Stimulated activated CD4-positive, alpha-beta T cell treated with anti-CD3 and anti-CD28 coated beads, Interleukin-12 subunit alpha, Interleukin-12 subunit beta, amount 100 ng/mL, for 4 hours (primary cell): ENCODE measurements around the gene TKT.
A peak's percentile ranks its signal among the peaks of the same experiment; 100 is the strongest.
"Not testable (repeated sequence)": the region's sequence is repeated elsewhere in the genome, so short reads cannot be mapped to it uniquely, and the experiment has no call there.

Experiments used
- DNase-seq: peaks from one replicate; pipeline ENCODE4 v3.0.0-alpha.2; 2020

TKT gene, protein sequence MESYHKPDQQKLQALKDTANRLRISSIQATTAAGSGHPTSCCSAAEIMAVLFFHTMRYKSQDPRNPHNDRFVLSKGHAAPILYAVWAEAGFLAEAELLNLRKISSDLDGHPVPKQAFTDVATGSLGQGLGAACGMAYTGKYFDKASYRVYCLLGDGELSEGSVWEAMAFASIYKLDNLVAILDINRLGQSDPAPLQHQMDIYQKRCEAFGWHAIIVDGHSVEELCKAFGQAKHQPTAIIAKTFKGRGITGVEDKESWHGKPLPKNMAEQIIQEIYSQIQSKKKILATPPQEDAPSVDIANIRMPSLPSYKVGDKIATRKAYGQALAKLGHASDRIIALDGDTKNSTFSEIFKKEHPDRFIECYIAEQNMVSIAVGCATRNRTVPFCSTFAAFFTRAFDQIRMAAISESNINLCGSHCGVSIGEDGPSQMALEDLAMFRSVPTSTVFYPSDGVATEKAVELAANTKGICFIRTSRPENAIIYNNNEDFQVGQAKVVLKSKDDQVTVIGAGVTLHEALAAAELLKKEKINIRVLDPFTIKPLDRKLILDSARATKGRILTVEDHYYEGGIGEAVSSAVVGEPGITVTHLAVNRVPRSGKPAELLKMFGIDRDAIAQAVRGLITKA

DNA sequence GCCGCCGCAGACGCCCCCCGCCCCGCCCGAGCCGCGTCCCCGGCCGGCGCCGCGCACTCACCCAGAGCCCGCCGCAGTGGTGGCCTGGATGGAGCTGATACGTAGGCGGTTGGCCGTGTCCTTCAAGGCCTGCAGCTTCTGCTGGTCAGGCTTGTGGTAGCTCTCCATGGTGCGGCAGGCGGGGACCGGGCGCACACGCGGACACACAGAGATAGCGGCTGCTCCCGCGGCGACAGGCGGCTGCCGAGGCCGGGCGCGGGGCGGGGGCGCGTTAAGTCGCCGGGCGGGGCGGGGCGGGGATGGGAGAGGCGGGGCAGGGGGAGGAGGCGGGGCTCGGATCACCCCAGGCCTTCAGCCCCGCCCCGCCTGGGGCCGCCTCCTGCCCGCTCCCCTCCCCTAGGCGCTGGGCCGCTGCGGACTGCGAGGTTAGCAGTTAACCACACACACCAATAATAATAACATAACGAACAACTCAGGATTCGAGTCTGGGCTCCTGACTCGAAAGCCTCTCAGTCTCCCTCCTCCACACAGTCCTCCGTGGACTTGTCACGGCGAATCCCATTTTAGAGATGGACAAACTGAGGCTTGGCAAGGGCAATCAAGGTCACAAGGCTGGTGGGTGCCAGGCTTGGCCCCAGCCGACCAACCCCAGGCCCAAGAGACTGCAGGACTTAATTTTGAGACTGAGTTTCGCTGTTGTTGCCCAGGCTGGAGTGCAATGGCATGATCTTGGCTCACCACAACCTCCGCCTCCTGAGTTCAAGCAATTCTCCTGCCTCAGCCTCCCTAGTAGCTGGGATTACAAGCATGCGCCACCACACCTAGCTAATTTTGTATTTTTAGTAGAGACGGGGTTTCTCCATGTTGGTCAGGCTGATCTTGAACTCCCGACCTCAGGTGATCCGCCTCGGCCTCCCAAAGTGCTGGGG is at the start of gene TKT:
Gene TKT (minus strand): TSS at position 248 of the 929 bp plus-strand sequence. CDS start 80 bp downstream, at position 168.
- DNase-seq, result peak; percentile 83

- no peak for DNase-seq
Observed at GRCh38 chr3:53303957-53304356, 48.1 kb upstream of the TKT start.

DNA sequence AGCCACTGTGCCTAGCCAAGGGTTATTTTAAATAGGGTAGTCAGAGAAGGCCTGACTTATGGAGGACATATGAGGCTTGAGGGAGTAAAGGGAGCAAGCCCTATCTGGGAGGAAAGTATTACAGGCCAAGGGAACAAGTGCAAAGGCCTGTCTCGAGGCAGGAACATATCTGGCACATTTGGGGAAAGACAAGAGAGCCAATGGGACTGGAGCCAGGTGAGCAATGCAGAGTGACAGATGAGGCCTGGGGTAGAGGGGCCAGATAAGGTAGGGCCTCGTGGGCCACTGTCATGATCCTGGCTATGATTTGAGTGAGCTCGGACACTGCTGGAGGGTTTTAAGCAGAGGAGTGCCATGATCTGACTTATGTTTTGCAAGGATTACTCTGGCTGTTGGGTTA is 47.7 kb upstream of the TKT start:
- no peak for DNase-seq

DNA sequence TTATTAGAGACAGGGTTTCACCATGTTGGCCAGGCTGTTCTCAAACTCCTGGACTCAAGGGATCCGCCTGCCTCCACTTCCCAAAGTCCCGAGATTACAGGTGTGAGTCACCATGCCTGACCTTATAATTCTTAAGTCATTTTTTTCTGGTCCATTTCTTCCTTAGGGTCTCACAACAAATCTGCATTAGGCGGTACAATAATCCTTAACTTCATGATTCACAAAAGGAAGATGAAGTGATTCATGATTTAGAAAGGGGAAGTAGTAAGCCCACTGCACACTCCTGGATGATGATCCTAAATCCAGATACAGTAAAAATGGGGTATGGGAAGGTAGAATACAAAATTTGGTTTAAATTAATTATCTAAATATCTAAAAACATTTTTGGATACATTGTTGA is 45.0 kb upstream of the TKT start:
- no peak for DNase-seq

GRCh38 chr3:53299611-53300023 is 43.8 kb upstream of the TKT start:
- DNase-seq, result not testable (repeated sequence)

DNA sequence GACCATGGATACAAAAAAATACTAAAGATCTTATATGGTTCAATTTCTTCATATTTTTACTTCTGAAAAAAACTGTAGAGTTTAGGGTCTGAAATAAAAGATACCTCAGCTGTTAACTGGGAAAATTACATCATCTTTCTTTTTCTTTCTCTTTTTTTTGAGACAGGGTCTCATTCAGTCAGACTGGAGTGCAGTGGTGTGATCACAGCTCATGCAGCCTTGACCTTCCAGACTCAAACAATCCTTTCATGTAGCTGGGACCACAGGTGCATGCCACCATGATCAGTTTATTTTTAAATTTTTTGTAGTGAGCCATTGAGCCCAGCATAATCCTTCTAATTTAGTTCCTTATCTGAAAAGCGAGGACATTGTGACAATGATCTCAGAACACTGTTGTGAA is 39.6 kb upstream of the TKT start:
- DNase-seq, result no peak

DNA sequence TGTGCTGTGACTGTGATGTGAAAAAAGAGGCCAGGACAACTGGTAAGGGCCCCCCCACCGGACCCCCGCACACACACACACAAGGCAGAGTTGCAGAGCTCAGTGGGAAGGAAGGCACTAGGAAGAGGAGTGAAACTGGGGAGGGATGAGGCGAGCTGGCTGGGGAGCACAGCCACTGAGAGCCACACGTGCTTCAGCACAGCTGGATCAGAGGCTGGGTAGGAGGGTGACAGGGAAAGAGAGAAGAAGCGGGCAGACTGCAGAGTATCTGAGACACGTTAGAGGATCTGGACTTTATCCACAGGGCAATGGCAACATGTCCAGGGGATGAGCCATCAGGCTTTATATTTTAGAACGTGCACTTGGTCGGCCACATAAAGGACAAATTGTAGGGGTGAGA is 38.0 kb upstream of the TKT start:
- DNase-seq, result no peak

DNA sequence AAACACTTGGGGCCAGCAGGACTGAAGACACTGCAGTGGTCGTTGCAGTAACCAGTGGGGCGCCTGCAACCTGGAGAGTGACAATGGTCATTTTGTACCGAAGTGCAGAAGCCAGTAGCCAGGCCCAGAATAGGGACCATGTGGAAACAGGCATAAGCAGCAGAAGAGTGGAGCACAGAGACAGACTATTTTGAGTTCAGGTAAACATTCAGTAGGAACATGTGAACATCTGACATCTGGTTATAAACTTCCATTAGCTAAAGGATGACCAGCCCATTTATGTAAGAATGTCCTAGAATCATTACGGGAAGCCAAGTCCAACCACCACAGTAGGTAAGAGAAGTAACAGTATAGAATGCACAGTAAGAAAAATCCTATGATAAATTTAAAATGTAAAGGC is 32.4 kb upstream of the TKT start:
- no peak for DNase-seq

DNA sequence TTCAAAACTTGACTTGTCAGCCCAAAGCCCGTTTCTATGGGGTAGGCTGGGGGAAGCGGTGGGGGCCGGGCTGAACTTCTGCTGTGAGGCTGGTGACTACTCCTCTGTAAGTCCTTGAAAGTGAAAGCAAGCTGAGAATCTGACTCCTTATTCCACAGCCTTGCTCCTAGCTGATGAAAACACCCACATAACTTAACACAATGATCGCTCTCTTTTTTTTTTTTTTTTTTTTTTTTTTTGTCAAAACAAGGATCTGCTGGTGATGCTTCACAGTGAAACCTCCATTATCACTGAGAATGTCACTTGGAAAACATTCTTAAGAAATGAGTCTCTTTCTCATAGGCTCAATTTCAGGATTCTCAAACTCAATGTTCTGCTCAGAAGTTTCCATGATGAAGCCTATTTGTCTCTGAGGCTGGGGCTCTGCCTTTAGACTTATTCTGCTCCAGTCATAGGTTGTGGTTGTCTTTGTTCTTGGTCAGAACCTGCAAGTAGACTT is 31.4 kb upstream of the TKT start:
- DNase-seq, result no peak

DNA sequence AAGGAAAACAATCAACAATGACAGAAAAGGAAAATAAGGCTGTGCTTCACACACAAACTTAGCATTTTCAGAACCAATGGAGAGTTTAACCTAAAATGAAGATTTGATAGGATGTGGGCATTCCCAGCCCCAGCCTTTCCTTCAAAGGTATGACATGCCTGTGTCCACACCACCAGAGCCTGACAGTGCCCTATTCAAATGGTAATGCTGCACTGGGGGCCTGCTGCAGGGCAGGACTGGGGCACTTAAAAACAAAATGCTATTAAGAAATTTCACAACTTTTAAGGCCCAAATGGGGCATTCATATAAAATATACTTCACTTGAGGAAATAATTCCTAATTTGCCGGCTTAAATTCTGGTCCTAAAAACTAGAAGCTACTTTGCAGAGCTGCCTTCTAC is 30.9 kb upstream of the TKT start:
- DNase-seq, result no peak

DNA sequence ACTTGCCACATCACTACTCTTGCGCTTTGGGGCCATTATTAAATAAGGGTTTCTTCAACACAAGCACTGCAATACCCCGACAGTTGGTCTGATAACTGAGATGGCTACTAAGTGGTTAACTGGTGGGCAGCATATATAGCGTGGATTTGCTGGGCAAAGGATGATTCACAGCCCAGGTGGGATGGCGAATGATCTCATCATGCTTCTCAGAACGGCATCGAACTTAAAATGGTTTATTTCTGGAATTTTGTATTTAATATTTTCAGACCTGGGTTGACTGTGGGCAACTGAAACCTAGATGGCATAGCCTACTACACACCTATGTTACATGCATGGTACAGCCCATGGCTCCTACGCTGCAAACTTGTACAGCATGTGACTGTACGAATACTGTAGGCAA is 26.8 kb upstream of the TKT start:
- DNase-seq, result no peak

DNA sequence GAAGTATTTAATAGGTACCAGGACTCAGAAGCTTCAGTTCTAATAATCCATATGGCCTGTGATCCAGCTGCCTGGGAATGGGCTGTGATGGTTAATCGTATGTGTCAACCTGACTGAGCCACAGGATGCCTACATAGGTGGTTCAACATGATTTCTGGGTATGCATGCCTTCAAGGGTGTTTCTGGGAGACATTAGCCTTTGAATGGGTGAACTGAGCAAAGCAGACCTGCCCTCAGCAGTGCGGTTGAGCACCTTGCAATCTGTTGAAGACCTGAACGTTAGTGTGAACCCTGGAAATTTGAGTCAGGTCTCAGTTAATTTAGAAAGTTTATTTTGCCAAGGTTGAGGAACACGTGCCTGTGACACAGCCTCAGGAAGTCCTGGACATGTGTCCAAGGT is 22.8 kb upstream of the TKT start:
- no peak for DNase-seq

DNA sequence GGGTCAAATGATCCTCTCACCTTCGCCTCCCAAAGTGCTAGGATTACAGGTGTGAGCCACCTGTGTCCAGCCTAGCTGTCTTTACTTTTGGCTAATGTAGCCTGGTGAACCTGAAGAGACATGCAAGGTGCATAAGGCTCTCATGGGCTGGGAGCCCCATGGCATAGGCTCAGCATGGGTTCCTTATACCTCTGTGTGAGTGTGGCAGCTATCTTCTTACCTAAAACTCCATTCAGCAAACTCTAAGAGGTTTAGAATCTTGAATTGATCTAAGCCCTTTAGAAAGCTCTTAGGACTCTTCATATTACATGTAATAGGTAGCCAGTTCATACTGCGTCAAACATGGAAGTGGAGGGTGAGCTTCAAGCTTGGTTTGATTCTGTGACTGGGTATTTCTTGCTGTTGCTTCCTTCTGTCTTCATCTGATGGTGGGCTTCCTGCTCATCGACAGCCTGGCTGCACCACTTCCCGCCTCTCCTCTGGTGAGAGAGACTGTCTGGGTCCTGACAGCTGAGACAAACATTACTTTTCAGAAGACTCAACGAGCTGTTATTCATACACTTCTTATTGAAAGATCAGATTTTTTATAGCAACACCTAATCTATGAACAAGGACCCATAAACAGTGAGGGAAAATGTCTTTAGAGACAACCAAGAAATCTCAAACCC is 19.2 kb upstream of the TKT start:
- no peak for DNase-seq

DNA sequence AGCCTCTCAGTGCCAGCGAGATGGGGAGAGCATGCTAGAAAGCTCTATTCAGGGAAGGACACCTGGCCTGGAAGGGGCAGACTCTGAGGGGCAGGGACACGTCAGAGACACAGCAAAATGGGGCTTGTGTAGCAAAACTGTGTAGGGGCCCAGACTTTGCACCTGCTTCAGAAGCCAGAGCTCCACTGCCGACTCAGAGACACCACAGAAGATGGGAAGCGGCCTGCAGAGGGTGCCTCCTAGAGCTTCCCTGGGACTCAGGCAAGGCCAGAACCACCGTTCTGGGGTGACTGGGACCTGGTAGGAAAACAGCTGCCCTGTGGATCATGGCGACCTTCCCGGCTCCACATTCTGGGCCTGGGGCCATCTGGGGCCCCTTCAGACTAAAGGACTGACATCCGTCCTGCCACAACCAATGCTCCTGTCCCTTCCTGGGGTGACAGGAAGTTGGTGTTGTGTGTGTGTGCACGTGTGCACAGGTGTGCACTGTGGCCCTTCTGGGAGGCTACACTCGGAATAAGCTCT is 17.4 kb upstream of the TKT start:
- no peak for DNase-seq

DNA sequence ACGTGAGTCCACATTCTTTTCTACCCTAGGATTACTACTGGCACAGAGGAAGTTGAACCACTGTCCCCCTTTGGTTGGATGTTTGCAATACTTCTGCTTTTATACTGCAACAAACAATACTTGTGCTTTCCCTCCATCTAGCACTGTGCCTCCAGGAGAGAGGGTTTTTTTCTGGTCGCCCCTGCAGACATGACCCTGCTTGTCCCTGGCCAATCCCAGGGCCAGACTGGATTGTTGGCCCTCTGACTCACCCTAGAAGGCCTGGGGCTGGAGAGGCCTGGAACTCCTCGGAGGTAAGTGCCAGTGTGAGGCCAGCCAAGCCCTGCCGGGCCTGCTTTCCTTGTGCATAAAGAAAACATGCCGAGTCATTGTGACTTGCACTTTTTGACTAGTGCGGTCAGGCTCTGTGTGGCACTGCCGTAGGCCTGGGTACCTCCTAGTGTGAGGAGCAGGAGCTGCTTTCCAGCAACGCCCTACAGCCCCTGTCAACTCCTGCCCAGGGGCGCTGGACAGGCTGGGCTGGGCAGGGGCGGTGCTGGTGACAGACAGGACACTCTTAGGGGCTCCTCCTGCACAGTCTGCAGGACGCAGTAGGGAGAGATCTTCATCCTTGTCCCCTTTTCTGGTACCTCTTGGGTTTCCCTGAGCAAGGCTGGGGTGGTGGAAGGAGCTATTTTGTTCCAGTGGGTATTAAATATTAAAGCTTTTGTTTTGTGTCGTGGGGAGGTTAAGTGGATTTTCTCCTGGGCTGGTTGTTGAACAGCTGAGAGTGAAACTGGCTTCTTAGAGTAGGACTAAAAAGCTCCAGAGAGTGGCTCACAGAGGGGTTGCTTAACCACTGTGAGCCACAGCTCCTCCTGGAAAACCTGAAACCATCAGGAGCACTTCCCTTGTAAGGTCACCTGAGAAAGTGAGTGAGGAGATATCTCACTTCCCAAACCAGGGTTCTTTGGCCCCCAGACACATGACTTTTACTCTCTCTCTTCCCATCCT is 14.4 kb upstream of the TKT start:
- DNase-seq, result no peak

GRCh38 chr3:53269193-53269592 is 13.4 kb upstream of the TKT start:
- DNase-seq, result not testable (repeated sequence)

GRCh38 chr3:53267766-53268165 is 11.9 kb upstream of the TKT start:
- DNase-seq, result no peak

DNA sequence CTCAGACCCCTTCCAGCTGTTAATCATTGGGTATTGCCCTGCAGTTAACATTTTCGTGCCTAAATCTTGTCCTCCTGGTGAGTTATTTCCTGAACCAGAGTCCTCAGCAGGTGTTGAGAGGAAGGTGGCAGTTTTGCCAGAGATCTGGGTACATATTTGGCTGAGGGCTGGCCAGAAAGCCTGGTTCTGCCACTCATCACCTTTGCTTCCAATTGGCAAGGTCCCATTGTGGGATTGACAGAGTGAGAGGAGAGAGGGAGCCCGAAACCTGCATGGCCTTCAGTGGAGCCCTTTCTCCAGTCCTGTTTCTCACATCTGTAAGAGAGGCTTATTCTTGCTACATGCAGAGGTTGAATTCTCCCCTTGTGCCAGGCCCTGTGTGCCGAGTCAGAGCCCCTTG is 8.9 kb upstream of the TKT start:
- no peak for DNase-seq

- no peak for DNase-seq
Observed at GRCh38 chr3:53263907-53264306, 8.1 kb upstream of the TKT start.

- no peak for DNase-seq
Observed at GRCh38 chr3:53261712-53262111, 5.9 kb upstream of the TKT start.

- DNase-seq, result no peak
Observed at GRCh38 chr3:53260286-53260785, 4.5 kb upstream of the TKT start.
